OCI-LY7 (cell line): ENCODE measurements around the gene OAT.

Experiments
- EZH2phosphoT487 ChIP-seq: fragments of 200-600 bp; sonication (generic); IDR thresholded peaks from 2 replicates; pipeline ENCODE4 v1.6.1; 2018; ENCODE audit warnings: low read depth, borderline replicate concordance, mild to moderate bottlenecking, mixed run types, antibody characterized with exemption, low read length, moderate library complexity, mixed read lengths
- TF ChIP-seq, protein P1 (sequence below): fragments of 200-600 bp; sonication (generic); conservative IDR thresholded peaks from 2 replicates; pipeline ENCODE4 v1.5.1; 2014; ENCODE audit warnings: mild to moderate bottlenecking, antibody characterized with exemption, low read length, moderate library complexity, mixed read lengths

GRCh38 chr10:124362568-124362967 lies 56.2 kb downstream of the OAT start:
- TF ChIP-seq, protein P1, sequence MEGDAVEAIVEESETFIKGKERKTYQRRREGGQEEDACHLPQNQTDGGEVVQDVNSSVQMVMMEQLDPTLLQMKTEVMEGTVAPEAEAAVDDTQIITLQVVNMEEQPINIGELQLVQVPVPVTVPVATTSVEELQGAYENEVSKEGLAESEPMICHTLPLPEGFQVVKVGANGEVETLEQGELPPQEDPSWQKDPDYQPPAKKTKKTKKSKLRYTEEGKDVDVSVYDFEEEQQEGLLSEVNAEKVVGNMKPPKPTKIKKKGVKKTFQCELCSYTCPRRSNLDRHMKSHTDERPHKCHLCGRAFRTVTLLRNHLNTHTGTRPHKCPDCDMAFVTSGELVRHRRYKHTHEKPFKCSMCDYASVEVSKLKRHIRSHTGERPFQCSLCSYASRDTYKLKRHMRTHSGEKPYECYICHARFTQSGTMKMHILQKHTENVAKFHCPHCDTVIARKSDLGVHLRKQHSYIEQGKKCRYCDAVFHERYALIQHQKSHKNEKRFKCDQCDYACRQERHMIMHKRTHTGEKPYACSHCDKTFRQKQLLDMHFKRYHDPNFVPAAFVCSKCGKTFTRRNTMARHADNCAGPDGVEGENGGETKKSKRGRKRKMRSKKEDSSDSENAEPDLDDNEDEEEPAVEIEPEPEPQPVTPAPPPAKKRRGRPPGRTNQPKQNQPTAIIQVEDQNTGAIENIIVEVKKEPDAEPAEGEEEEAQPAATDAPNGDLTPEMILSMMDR, result no peak
- TF ChIP-seq EZH2phosphoT487, result no peak
